DOHH2 (cell line): Measurements from ENCODE around the gene LDLRAD4.

ENCODE experiments used
- EZH2phosphoT487 ChIP-seq: fragments of 200-600 bp; sonication (generic); IDR thresholded peaks from 2 replicates; pipeline ENCODE4 v1.6.1; 2017; ENCODE audit warnings: borderline replicate concordance, mild to moderate bottlenecking, antibody characterized with exemption, low read length, moderate library complexity, mixed read lengths
- TF ChIP-seq, protein P1 (sequence below): fragments of 200-600 bp; sonication (generic); IDR thresholded peaks from one replicate; pipeline ENCODE4 v1.5.1; 2014; ENCODE audit warnings: antibody characterized with exemption, mild to moderate bottlenecking, low read depth, low read length; ENCODE audit not compliant: poor library complexity, severe bottlenecking

DNA sequence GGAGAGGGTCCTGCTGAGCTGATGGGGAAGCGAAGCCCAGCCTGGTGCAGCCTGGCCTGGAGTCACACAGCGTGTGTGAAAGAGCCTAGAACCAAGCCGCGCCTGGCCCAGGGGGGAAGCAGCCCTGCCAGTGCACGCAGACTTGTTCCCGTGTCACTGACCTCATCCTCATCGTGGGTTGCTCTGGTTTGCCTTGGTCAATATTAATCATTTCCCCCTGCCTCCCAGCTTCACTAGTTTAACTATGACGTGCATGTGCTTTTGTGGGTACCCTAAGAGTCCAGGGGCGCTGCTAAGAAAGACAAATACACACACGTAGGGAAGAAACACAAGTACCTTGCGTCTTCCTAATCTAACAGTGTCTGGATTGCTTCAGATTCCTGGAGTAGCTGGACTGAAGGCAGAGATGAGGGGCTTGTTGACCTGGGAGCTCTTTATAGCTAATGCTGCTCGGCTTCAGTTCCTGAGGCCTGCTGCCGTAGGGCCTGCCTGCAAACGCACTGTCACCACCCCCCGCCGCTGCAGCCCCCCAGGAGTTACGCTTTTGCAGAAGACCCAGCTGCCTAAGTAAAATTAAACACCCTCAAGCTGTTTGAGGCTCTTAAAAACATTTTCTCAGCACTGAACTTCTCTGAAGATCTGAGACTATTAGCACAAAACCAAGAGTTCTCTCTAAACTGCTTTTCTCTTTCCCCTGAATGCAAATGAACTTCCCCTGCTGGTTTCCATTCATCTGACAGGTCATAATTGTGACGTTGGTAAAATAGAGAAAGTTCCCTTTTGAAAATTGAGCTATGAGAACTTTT is 348.6 kb downstream of the LDLRAD4 start:
- TF ChIP-seq, protein P1, sequence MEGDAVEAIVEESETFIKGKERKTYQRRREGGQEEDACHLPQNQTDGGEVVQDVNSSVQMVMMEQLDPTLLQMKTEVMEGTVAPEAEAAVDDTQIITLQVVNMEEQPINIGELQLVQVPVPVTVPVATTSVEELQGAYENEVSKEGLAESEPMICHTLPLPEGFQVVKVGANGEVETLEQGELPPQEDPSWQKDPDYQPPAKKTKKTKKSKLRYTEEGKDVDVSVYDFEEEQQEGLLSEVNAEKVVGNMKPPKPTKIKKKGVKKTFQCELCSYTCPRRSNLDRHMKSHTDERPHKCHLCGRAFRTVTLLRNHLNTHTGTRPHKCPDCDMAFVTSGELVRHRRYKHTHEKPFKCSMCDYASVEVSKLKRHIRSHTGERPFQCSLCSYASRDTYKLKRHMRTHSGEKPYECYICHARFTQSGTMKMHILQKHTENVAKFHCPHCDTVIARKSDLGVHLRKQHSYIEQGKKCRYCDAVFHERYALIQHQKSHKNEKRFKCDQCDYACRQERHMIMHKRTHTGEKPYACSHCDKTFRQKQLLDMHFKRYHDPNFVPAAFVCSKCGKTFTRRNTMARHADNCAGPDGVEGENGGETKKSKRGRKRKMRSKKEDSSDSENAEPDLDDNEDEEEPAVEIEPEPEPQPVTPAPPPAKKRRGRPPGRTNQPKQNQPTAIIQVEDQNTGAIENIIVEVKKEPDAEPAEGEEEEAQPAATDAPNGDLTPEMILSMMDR: no peak
- TF ChIP-seq EZH2phosphoT487: no peak
